NCI-H524 treated with DMSO at 0.1 percent for 48 hours (cell line): Measurements from ENCODE around the gene VPS37B.
"Not testable (repeated sequence)": the region's sequence is repeated elsewhere in the genome, so short reads cannot be mapped to it uniquely, and the experiment has no call there.

Experiments
- DNase-seq: peaks from one replicate; lab custom pipeline; 2025; lab: John Stamatoyannopoulos, UW

Gene VPS37B

GRCh38 chr12:122905258-122905657 lies 9.3 kb upstream of the VPS37B start:
- DNase-seq = not testable (repeated sequence)

- no peak for DNase-seq
These were observed 7.7 kb upstream of the VPS37B start for GRCh38 chr12:122903693-122904034.

GRCh38 chr12:122902854-122903692 lies 7.1 kb upstream of the VPS37B start:
- no peak for DNase-seq

DNA sequence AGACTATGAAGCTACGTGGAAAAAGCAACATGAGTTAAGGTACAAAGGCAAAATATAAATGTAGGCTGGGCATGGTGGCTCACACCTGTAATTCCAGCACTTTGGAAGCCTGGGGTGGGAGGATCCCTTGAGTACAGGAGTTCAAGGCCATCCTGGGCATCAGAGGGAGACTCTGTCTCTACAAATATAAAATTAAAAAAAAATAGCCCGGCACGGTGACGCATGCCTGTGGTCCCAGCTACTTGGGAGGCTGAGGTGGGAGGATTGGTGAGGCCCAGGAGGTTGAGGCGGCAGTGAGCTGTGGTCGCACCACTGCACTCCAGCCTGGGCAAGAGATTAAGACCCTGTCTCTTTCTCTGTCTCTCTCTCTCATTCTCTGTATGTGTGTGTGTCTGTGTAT lies 4.0 kb upstream of the VPS37B start:
- DNase-seq = no peak

DNA sequence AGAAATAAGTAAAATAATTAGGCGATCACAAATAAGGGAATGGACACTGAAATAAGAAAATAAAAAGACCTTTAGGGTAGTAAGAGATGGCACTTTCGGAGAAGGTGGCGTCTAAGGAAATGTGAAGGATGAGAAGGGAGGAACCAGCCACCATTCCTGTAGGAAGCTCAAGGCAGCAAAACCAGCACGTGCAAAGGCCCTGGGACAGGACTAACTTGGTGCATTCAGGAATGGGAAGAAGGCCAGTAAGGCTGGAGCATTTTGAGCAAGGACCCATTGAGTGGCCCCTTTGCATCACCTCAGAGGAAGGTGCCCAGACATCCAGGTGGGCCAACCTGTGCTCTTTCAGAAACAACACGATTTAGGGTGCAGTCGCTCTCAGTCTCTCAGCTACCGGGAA lies 738 bp upstream of the VPS37B start:
- DNase-seq = no peak

DNA sequence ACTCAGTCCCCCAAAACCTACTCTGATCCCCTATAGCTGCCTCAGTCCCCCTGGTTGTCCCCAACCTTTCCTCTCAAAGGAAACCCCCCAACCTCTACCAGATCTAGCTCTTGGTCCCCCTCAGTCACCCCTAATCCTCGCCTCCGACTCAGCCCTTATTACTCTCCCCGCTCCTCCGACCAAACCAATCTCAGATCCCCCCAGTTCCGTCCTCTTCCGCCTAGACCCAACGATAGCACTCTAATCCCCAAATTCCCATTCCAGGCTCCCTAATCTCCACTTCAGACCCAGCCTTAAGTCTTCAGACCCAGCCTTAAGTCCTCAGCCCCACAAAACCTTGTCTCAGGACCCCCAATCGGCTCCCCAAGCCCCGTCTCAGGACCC lies 612 bp downstream of the VPS37B start:
- no peak for DNase-seq

DNA sequence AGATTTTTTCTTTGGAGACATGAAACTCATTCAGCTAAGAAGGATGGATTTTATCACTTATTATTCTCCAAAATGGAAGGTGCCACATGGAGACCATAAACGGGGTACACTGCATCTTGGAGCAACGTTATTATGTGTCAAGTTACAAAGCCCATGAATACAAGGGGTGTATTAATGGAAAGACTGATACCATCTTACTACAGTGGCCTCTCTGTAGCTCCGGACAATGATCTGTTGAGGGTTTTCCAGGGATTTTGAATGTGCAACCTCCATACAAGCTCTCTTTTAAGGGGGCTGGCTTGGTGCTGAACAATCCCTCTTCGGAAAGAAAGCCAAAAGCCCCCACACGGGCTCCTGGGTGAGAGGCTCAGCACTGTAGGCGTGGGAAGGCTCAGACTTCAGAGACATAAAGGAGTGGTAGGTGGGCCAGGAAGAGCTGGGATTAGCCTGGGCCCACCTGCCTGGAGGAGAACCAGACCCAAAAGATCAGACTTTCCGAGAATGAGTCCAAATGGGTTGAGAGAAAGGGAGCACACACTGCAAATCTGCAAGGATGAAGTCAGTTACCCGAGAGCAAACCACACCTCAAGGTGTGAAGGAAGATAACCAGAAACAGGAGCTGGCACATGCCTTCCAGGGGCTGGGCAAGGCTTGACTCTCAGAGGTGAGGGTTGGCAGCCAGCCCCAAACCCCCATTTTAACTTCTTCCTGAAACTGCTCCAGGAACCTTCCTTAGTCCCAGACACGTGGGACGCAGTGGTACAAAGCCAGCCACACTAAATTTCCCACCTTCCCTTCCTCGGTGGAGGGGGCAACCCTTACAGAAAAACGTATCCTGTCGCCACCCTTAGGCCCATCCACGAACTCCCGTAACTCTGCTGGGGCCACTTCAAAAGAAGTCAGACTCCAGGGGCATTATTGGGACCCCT lies 1.5 kb downstream of the VPS37B start:
- no peak for DNase-seq

- no peak for DNase-seq
These were observed 2.4 kb downstream of the VPS37B start for GRCh38 chr12:122893208-122894153.

DNA sequence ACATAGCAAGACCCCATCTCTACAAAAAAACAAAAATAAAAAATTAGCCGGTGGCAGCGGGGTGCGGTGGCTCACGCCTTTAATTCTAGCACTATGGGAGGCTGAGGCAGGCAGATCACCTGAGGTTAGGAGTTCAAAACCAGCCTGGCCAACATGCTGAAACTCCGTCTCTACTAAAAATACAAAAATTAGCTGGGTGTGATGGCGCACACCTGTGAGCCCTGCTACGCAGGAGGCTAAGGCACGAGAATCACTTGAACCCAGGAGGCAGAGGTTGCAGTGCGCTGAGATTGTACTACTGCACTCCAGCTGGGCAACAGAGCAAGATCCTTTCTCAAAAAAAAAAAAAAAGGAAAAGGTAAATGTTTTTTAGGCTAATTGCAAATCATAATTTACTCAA lies 3.2 kb downstream of the VPS37B start:
- DNase-seq = not testable (repeated sequence)

DNA sequence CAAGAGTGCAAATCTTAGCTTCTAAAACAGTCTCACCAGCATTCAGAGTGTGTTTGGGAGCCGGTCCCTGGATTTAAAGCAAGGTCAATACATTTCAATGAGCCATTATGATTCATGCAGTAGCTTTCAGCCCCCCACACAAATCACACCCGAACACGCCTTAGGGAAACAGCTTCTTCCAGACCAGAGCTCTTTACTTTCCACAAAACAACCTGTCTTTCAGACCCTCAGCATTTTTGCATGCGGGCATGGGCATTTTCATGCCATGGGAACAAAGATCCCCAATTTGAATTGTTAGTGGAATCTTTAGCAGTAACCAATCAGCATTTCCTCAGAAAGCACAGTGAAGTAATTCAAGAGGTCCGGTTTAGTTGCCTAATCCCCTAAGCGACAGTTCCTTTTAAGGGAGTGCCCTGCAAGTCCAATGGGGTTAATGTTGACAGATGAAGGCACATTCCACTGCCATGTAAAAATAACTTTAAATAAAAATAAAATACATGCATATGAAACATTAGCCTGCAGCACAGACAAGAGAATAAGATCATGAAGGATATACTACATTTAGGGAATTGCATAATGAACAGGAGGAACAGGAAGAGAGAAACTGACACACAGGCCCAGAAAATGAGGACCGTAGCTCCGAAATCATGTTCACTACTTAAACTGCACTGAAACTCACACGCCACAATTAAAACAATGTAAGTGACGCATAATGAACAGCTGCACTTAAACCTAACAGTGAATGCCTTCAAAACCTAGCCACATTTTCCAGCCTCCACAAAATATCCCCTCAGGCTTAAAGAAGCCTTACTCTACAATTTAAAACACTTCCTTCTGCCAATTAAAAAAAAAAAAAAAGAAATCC lies 4.0 kb downstream of the VPS37B start:
- no peak for DNase-seq

- DNase-seq = peak; percentile 48
These were observed 6.0 kb downstream of the VPS37B start for GRCh38 chr12:122889761-122890520.

DNA sequence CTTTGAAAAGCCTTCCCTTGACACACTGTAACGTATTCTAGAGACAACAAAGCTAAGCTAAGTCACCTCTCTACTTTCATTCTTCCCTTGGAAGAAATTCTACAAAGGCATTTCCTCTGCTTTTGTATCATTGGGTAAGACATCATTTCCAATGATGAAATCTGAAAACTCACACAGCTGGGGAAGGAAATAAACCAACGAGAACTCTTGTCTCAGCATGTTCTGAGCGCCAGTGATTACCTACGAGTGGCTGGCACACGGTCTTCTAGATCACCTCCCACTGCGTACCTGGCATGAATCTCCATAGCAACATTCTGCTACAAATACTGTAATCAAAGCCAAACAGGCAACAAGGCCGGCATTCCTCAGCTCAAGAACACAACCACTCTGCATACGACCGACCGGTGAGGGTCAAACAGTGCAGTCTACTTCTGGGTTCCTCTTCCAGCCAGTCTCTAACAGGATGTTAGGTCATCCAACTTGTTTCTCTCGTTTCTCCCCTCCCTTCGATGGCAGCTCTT lies 7.6 kb downstream of the VPS37B start:
- DNase-seq = no peak

- no peak for DNase-seq
These were observed 8.1 kb downstream of the VPS37B start for GRCh38 chr12:122887819-122888212.

DNA sequence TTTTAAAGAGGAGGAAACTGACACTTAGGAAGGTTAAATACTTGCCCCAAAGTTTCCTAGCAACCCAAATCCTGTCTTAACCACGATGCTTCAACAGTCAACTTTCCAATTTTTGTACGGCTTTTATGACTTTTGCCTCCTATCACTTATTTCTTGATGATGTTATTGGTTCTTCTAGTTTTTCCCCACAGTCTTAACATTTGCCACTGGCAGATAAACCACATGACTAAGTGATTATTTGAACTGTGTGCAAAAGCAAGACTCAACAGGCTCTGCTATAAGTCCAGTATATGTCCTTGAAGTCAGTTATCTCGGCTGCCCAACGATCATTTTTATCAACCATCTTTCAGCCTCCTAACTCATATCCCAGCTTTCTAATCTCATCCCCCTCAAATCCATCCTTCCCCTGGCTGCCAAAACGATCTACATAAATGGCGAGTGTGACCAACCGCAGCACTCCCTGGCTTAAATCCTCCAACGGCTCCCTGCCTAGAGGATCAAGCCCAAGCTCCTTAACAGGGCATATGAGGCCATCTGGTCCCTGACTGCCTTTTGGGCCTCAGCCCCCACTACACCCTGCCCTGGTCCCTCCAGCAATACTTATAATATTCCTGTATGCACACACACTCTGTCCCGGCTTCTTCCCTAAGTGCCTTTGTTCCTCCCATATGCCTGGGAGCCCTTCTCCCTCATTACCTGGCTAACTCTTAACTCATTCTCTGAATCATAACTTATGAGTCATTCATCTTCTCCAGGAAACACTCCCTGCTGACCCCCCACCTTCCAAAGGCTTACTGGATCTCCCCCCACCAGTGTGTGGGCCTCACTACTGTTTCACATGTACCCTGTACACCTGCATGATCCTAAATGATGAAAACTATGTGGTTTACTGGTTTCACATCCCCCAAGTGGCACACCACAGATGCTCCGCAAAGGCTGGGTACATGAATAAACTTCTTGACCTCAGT lies 8.8 kb downstream of the VPS37B start:
- DNase-seq = peak; percentile 91

DNA sequence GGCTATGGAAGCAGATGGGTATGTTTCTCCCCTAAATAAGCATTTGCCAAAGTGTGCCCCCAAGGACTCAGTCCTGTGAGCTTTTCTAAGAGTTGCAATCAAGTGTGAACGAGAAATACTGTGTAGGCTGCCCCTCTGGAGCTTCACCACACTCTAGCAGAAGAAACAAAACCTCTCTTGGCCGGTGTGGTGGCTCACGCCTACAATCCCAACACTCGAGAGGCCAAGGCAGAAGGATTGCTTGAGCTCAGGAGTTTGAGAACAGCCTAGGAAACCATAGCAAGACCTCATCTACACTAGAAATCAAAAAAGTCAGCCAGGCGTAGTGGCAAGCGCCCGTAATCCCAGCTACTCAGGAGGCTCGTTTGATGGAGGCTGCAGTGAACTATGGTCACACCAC lies 9.8 kb downstream of the VPS37B start:
- DNase-seq = no peak

GRCh38 chr12:122884860-122885259 lies 11.1 kb downstream of the VPS37B start:
- DNase-seq = no peak

GRCh38 chr12:122884091-122884826 lies 11.7 kb downstream of the VPS37B start:
- no peak for DNase-seq

DNA sequence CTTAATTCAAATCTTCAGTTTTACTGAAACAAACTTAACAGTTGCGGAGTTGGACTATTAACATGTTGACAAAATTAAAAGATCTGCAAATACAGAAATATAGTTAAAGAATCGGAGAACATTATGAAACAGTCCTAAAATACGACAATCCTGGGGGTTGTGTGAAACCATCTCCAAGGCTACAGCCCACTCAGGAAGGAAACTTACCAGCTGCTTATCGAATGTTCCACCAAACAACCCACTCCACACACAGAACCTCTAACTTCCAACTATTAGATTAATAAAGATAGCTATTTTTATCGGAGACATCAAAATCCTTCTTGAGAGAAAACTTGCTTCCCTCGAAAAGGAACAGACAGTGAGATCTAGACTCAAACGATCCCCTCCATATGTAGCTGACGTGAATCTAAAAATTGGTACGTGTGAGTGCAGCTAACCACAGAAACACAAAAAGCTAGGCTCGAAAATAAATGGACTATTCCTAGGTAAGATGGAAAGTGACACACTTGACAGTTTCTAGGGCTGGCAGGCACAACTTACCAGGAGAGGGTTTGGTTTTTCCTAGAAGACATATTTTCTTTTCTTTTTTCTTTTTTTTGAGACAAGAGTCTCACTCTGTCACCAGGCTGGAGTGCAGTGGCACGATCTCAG lies 12.9 kb downstream of the VPS37B start:
- no peak for DNase-seq
